T-helper 9 cell (primary cell): ENCODE results near the gene SNX4.
"Not testable (repeated sequence)": the region's sequence is repeated elsewhere in the genome, so short reads cannot be mapped to it uniquely, and the experiment has no call there.

Experiments used
- DNase-seq: peaks from one replicate; pipeline ENCODE4 v3.0.0-alpha.2; 2020
- total RNA-seq, 2 donors: gene quantifications; one replicate each; lab custom pipeline; 2026; lab: John Stamatoyannopoulos, UW

Gene SNX4
- 19.8 to 36.9 reads per million in 2 donors for total RNA-seq

DNA sequence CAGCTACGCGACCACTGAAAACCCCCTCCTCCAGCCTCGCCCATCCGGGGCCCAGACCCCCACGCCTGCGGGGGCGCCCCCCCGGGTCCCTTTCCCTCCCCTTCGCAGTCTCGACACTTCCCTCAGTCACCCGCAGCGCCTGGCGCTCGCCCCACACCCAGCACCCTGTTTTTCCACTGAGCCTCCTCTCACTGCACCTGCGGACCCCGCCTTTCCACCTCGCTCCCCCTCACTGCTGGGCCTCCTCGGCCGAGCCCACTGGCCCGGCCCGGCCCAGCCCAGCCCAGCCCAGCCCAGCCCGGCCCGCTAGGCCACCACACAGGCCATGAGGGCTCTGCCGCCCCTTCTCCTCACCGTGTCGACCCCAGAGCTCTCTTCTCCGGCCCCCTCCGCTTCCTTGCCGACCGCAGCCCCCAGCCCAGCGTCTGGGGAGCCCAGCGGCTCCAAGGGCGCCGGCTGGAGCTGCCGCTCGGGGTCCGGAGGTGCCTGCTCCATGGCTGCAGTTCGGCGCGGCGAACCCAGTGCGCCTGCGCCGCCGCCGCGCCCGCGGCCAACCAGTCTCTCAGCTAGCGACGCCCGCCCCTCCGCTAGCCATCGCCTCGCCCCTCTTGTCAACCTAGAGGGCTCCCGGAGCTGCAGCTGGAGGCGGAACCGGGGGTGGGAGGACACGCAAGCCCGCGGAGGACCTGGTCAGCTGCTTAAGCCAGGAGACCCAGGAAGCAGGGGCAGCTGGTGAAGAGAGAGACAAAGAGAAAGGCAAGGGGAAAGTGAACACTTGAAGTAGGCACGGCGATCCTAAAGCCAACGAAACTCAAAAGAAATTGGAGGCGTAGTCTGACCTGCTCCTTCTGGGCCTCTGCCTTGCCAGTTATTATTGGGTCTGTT, at the start of gene SNX4:
TSS of gene SNX4 (minus strand) at position 525 of the 885 bp plus-strand sequence. CDS start at position 495, 30 bp downstream.
- DNase-seq: peak; percentile 77

DNA sequence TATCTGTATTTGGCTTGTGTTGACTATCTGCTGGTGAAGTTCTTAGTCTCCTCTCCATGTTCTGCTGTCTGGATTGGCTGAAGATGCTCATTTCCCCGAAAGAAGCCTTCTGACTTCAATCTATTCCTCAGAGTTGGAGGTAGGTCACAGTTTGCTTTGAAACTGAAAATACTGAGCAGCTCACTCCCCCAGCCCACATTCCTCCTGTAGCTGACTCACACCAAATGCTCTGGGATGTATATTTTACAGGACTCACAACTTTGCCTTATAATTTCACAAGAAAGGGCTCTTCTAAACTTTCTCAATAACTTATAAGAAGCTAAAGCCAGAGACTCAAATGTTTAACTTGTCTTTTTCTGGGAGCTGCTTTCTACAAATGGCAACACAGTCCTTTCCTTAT, 36.3 kb upstream of the SNX4 start:
- DNase-seq: no peak

DNA sequence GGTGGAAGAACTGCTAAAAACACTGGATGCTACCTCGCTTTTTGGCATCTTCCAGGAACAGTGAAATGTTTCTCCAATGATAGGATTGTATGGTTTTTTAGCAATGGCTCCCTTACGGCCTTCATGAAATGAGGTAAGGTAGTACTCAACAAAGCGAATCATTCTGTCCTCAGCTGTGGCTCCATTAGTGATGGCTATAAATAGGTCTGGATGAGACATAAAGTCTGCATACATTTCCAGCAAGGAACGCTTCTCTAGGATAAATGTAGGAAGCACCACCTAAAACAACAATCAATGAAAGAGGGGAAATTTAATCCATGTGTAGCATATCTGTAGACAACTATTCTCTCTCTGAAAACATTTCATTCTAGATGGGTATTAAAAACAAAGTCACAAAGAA, 32.4 kb upstream of the SNX4 start:
- no peak for DNase-seq

DNA sequence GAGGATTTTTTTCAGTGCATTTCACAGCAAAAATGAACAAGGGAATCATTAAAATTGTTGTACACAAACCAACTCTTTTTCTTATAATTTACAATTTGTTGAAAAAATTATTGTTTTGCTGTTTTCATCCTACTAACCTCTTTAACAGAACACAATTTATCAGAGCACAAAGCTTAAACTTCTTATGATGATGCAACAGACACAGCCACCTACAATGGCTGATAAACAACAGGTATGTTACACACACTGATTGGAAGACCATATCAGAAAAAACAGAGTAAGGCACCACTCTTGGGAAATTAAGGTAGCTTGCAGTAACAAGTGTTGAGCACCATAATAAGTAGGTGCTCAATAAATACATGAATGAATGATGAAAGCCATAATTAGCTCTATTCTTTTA, 8.9 kb upstream of the SNX4 start:
- no peak for DNase-seq

DNA sequence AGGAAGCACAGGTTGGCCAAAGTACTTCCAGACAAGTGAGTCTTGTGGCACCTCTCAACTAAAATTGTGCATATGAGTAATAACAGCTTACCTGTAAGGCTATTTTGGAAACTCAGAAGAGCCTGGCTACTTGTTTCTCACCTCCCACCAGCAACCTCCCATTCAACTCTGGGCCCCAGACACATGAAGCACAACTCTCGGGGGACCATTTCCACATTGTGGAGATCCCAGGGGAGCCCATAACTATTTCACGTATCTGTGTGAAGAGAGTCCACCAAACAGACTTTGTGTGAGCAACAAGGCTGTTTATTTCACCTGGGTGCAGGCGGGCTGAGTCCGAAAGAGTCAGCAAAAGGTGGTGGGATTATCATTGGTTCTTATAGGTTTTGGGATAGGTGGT, 5.2 kb upstream of the SNX4 start:
- DNase-seq: no peak

DNA sequence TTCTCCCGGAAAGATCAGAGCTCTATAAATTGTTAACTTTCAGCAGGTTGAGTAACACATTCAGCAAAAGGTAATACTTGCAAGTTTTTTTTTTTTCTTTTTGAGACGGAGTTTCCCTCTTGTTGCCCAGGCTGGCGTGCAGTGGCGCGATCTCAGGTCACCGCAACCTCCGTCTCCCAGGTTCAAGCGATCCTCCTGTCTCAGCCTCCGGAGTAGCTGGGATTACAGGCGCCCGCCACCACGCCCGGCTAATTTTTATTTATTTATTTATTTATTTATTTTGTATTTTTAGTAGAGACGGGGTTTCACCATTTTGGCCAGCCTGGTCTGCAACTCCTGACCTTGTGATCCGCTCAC, 539 bp upstream of the SNX4 start:
- not testable (repeated sequence) for DNase-seq

DNA sequence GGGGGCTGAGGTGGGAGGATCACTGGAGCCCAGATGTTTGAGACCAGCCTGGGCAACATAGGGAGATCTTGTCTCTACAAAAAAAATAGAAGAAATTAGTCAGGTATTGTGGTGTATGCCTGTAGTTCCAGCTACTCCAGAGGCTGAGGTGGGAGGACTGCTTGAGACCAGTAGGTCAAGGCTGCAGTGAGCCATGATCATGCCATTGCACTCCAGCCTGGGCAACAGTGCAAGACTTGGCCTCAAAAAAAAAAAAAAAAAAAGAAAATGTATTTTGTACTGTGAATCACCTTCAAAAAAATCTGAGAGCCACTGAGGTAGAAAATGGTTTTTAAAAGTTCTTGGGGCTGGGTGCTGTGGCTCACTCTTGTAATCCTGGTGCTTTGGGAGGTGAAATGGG, 4.6 kb downstream of the SNX4 start:
- no peak for DNase-seq

DNA sequence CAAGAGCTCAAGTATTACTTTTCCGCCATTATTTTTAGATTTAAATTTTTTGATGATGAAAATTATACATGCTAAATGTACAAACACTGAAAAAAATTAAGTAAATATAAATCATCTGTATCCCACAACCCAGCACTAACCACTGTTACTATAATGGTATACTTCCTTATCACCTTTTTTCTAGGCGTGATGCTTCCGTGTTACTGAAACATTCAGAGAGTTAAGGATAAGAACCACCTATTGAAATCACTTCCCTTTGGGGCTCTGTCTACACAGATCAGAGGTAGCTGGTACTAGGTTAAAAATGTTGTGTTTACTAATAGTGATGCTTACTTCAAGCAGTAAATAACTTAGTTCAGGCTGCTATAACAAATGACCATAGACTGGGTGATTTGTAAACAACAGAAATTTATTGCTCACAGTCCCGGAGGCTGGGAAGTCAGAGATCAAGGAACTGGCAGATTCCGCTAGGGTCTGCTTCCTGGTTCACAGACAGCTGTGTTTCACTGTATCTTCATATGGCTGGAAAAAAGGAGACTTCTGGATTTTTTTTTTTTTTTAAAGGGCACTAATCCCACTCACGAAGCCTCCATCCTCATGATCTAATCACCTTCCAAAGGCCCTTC, 6.4 kb downstream of the SNX4 start:
- no peak for DNase-seq

DNA sequence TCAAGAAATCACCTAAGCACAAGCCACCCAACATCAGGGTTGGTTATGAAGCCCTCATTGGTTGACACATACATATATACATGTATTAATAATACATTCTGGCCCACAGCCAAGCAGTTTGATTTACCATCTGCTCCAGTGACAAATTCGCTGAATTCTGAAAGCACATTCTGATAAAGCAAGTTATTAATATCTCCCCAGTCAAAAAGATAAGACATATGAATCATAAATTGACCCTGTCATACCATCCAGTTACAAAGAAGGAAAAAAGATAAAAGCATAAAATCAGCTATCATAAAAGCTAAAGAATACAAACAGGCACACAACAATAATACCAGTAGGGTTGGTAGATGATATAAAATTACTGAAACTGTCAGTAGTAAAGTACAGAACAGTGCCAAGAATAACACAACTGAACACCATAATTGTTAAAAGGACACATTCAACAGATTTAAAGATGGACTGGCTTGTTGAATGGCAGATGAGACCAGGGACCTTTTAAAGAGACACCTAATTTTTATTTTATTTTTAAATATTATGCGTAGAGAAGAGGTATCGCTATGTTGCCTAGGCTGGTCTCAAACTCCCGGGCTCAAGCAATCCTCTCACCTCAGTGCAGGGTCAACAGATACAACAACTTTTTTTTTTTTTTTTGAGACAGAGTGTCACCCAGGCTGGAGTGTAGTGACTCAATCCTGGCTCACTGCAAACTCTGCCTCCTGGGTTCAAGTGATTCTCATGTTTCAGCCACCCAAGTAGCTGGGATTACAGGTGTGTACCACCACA, 7.7 kb downstream of the SNX4 start:
- DNase-seq: no peak

DNA sequence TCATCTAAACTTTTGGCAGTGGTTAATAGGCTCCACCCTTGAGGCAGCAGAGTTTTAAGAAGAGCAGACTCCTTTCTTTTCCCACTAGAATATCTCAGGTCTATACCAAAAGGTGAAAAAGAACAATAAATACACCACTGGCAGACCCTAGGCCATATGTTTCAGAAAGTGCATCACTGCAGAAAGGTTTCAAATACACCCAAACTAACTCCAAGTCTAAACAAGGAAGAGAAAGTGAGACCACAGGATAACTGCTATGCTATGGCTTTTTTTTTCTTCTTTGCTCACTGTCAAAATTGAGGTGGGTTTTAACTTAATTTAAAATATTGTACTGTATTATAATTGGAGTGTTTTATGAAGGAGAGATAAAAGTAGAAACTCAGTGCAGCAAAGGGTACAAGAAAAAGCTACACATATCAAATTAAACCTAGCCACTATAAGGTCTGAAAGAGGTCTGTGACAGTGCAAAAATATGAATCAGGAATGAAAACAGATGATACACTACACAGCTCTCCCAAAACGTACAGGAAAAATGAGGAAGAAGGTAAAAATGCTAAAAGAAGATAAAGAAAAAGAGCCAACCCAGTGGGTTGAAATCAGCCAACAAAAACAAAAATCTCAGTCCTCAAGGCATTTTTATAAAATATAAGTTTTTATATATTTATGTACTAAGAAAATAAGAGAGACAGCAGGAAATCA, 8.4 kb downstream of the SNX4 start:
- no peak for DNase-seq

DNA sequence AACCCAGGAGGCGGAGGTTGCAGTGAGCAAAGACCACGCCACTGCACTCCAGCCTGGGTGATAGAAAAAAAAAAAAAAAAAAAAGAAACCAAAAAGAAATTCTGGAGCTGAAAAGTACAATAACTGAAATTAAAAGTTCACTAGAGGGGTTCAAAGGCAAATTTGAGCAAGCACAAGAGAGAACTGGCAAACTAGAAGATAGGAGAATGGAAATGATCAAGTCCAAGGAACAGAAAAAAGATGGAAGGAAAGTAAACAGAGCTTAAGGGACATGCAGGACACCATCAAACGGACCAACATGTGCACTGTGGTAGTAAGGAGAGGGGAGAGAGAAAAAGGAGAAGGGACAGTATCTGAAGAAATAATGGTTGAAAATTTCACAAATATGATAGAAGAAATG, 12.9 kb downstream of the SNX4 start:
- no peak for DNase-seq

DNA sequence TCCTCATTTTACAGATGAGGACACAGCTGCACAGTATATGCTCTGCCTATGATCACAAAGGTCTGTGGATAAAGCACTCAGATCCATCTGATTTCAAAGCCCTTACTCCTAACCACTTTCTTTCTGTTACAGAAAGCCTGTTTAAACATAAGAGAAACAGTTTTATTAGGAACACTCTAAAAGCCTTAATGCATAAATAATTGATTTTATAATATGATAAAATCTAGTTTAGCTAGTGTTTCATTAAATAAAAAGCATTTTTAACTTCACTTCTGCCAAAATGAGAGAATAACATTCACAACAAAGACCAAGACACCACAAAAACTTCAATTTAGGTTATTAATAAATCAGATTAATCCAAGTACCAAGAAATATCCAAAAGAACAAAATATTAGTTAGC, 21.4 kb downstream of the SNX4 start:
- DNase-seq: no peak

DNA sequence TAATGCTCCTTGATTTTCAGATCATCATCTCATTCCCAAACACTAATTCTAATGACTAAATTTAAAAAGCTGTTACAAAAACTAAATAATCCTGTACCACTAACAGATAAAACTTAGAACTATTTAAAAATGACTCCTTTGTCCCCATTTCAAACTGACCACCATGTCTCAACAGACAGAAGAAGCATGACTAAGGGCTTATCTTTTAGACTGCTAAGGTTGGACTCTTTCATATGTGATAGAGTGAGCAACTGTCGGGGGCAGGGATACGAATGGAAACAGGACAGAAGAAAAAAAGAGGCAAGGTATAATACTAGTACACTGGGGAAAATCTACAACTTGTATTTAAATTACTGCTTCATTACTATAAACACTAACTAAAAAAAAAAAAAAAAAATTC, 23.3 kb downstream of the SNX4 start:
- no peak for DNase-seq

DNA sequence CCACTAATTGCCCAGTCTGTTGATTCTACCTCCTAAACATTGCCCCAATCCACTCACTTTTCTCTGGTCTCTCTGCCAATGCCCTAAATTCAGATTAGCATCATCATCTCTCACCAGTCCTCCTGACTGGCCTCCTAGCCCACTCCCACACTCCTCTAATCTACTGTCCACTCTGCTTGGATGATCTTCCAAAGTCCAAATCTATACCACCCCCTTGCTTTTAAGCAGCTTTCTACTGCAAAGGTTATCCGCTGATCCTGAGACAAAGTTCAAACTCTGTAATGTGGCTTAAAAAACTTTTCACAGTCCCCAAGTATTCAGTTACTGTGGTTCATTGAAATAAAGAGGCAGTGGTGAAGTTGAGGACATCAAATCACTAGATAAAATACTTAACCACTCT, 37.6 kb downstream of the SNX4 start:
- DNase-seq: no peak

DNA sequence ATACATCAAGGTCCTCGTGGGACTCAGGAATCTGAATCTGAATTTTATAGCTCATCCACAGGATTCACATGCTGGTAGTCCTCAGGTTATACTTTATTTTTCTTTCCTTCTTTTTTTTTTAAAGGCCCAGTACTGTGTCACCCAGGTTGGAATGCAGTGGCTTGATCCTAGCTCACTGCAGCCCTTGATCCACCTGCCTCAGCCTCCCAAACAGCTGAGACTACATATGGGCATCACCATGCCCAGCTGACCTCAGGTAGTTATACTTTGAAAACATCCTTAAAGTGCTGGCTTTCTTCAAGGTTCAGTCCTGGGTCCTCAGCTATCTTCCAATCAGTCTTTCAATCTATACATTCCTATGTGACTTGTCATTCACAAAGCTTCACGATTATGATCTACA, 38.2 kb downstream of the SNX4 start:
- no peak for DNase-seq

DNA sequence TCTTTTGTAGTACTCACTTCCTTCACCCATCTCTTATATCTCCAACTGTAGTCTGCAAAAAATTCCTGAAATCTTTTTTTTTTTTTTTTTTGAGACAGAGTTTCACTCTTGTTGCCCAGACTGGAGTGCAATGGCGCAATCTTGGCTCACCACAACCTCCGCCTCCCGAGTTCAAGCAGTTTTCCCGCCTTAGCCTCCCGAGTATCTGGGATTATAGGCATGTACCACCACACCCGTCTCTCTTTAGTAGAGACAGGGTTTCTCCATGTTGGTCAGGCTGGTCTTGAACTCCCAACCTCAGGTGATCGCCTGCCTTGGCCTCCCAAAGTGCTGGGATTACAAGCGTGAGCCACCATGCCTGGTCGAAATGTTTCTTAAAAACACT, 38.6 kb downstream of the SNX4 start:
- DNase-seq: not testable (repeated sequence)

DNA sequence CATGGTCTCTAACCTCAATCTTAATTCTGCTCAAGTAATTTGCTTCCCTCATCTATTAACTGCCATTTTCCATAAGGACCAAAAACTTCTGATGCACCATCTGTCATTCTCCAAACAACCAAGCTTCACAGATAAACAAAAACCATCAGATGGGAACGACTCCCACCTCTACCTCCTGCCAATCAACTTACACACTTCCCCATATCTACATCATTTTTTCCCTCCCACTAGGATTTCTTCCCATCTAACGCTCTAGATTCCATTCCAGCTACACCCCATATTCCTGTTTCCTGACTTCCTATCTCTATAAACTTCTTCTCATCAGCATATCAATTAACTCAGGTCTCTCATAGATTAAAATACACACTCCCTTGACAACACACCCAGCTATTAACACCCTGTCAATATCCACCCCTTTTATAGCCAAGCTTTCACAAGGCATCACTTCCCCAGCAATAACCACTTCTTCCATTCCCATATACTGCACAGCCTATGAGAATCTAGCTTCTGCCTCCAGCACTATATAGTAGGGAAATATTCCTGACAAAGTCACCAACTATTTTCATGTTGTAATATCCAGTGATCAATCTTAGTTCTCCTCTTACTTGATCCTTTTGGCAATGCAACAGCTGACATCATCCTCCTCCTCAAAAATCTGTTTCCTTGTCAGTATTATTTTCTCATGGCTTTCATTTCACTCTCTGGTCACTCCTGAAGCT, 39.2 kb downstream of the SNX4 start:
- DNase-seq: no peak

DNA sequence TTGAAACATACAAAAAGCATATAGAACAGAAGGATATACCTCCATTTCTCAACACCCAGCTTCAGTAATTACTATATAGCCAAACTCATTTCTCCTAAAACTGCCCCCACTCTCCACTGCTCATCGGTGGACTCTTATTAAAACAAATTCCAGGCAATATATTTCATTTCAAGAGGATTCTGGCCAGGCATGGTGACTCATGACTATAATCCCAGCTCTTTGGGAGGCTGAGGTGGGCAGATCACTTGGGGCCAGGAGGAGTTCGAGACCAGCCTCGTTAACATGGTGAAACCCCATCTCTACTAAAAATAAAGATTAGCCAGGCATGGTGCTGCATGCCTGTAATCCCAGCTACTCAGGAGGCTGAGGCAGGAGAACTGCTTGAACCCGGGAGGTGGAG, 40.9 kb downstream of the SNX4 start:
- no peak for DNase-seq

DNA sequence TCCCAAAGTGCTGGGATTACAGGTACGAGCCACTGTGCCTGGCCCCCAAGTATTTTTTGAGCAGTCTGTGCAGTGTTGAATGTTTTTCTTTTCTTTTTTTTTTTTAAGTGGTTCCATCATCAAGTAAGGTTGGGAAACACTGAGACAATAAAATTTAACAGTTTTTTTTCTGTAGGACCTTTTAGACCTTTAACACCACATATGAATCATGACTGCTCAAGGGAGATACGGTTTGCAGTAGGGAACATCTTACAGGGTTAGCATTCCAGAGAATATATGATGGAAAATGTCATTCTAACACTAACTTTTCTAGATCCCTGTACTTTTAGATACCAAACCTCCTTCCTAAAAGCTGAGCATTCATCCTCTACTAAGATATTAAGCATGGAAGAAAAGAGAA, 41.7 kb downstream of the SNX4 start:
- no peak for DNase-seq

DNA sequence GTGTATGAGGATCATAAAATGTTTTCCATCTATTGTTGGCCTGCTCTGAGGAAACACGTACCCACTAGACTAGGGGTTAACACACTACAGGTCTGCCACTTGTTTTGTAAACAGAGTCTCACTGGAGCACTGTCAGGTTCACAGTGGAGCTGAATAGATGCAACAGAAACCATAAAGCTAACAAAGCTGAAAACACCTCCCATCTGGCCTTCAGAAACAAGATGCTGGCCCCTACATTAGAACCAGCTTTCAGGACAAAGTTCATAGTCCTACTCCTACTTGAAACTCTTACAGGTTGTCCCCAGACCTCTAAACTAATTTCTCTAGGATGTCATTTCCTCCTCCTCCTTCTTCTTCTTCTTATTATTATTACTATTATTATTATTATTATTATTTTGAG, 42.3 kb downstream of the SNX4 start:
- no peak for DNase-seq

DNA sequence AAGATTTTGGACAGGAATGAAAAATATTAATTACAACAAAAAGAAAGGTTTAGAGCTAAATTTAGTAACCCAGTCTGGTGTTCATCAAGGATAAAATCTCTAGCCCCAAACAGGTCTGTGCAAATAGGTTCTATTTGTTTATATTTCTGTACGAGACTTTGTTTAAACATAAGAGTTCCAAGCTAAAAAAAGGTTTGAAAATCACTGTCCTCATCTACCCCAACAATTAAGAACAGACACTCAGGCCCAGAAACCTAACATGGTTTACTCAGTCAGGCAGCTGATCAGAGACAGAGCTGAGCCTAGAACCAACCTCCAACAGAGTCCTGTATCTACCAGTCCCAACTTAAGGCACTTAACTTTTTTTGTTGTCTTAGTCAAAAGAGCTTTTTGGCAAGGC, 49.3 kb downstream of the SNX4 start:
- DNase-seq: no peak

DNA sequence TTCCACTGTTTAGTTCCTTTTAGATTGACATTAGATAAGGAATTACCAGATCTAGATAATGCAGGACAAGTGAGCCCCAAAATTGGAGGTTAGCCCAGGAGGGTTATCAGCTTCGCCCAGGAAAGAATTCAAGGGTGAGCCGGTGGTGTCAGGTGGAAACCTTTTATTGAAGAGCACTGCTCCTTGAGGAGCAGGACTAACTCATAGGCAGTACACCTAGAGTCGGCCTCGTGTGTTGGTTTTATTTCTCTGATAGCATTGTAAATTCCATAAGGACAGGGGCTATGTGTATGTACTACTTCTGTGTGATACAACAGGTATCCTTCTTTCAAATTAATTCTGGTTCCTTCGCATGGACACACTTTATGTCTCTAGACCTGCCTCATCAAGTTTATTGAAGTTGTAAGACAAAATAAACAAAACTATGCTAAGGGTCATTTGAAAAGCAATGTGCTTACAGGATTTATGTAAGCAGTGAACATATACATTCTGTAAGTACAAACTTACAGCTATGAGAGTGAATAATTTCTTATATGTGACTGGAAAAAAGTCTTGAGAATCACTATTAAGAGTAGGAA, 57.2 kb downstream of the SNX4 start:
- no peak for DNase-seq
